DOHH2 (cell line): ENCODE measurements around the gene PPP2R2B.

Experiments
- H3F3A ChIP-seq: fragments of 200-600 bp; sonication (generic), shearing (Covaris generic); 2 replicates; pipeline ENCODE4 v1.6.0; 2016; ENCODE audit warnings: antibody characterized with exemption, mild to moderate bottlenecking; ENCODE audit not compliant: control insufficient read depth, insufficient read depth
- H3K27ac ChIP-seq: fragments of 200-600 bp; sonication (generic); 2 replicates; pipeline ENCODE4 v1.5.1; 2014; ENCODE audit warnings: low read depth, mild to moderate bottlenecking, low read length, moderate library complexity
- H3K27me3 ChIP-seq: fragments of 200-600 bp; sonication (generic); 2 replicates; pipeline ENCODE4 v1.6.1; 2014; ENCODE audit warnings: mild to moderate bottlenecking, low read length, mixed read lengths; ENCODE audit not compliant: control insufficient read depth
- H3K36me3 ChIP-seq: fragments of 200-600 bp; sonication (generic); 2 replicates; pipeline ENCODE4 v1.6.1; 2014; ENCODE audit warnings: mild to moderate bottlenecking, low read length, moderate library complexity, mixed read lengths; ENCODE audit not compliant: control insufficient read depth
- H3K4me1 ChIP-seq: fragments of 200-600 bp; sonication (generic); 2 replicates; pipeline ENCODE4 v1.6.1; 2014; ENCODE audit warnings: mild to moderate bottlenecking, low read length, mixed read lengths; ENCODE audit not compliant: control insufficient read depth
- H3K4me2 ChIP-seq: fragments of 200-600 bp; sonication (generic); 2 replicates; pipeline ENCODE4 v1.6.0; 2014; ENCODE audit warnings: mild to moderate bottlenecking, low read length, moderate library complexity
- H3K4me3 ChIP-seq: fragments of 200-600 bp; sonication (generic); 2 replicates; pipeline ENCODE4 v1.5.1; 2014; ENCODE audit warnings: mild to moderate bottlenecking, low read length, mixed read lengths
- H3K79me2 ChIP-seq: fragments of 200-600 bp; sonication (generic); 2 replicates; pipeline ENCODE4 v1.6.1; 2014; ENCODE audit warnings: mild to moderate bottlenecking, low read length, mixed read lengths; ENCODE audit not compliant: control insufficient read depth
- H3K9me2 ChIP-seq: fragments of 200-600 bp; sonication (generic); replicated peaks from 2 replicates; pipeline ENCODE4 v1.6.1; 2014; ENCODE audit warnings: mild to moderate bottlenecking, low read length, mixed read lengths; ENCODE audit not compliant: control insufficient read depth
- H3K9me3 ChIP-seq: fragments of 200-600 bp; sonication (generic); 2 replicates; pipeline ENCODE4 v1.6.1; 2014; ENCODE audit warnings: antibody characterized with exemption, low read length, mixed read lengths; ENCODE audit not compliant: control insufficient read depth, insufficient read depth
- H4K20me1 ChIP-seq: fragments of 200-600 bp; sonication (generic); 2 replicates; pipeline ENCODE4 v1.6.0; 2014; ENCODE audit warnings: low read depth, mild to moderate bottlenecking, antibody characterized with exemption, low read length, moderate library complexity; ENCODE audit not compliant: control insufficient read depth, insufficient read depth
- EZH2phosphoT487 ChIP-seq: fragments of 200-600 bp; sonication (generic); IDR thresholded peaks from 2 replicates; pipeline ENCODE4 v1.6.1; 2017; ENCODE audit warnings: borderline replicate concordance, mild to moderate bottlenecking, antibody characterized with exemption, low read length, moderate library complexity, mixed read lengths
- TF ChIP-seq, protein P1 (sequence below): fragments of 200-600 bp; sonication (generic); IDR thresholded peaks from one replicate; pipeline ENCODE4 v1.5.1; 2014; ENCODE audit warnings: antibody characterized with exemption, mild to moderate bottlenecking, low read depth, low read length; ENCODE audit not compliant: poor library complexity, severe bottlenecking

The PPP2R2B gene

DNA sequence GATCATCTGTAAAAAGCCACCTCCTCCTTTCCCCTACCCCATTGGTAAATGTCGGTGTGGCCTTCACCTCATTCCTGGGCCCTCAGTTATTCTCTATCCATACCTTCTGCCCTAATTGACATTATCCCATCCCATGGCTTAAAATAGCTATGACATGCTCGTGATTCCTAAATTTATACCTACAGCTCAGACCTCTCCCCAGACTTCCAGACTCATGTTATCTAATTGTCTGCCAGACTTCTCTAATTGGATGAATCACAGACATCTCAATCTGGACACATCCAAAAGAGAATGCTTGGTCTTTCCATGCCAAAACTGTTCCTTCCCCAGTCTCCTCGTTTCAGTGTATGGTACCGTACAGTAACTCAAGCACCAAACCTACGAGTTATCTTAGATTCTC is 249.6 kb downstream of the PPP2R2B start:
- Histone ChIP-seq H3K9me3 (no peaks in the 10 kb centered on the region), H3K27ac (no peak overlapping the region)

DNA sequence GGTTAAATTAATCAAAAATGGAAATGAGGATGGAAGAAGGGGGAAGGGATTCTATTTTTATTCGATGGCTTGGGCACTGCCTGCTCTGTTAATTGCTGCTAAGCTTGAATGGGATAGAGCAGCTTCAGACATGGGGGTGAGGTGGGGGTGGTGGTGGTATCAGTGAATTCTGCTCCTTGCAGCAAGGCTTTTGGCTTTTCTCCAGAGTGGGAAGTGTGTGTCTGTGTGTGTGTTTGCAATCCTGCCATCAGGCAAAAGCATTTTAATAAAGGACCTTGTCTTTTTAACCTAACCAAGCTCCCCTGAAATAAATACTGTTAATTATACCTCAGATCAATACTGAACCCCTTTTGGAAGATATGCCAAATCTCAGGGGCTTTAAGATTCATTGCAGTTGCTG is 251.6 kb downstream of the PPP2R2B start:
- H3K4me3 ChIP-seq, result no peak overlapping the region
- no peaks in the 10 kb centered on the region for H3F3A ChIP-seq
- H3K9me3 ChIP-seq, result no peaks in the 10 kb centered on the region
- TF ChIP-seq, protein P1, sequence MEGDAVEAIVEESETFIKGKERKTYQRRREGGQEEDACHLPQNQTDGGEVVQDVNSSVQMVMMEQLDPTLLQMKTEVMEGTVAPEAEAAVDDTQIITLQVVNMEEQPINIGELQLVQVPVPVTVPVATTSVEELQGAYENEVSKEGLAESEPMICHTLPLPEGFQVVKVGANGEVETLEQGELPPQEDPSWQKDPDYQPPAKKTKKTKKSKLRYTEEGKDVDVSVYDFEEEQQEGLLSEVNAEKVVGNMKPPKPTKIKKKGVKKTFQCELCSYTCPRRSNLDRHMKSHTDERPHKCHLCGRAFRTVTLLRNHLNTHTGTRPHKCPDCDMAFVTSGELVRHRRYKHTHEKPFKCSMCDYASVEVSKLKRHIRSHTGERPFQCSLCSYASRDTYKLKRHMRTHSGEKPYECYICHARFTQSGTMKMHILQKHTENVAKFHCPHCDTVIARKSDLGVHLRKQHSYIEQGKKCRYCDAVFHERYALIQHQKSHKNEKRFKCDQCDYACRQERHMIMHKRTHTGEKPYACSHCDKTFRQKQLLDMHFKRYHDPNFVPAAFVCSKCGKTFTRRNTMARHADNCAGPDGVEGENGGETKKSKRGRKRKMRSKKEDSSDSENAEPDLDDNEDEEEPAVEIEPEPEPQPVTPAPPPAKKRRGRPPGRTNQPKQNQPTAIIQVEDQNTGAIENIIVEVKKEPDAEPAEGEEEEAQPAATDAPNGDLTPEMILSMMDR, result no peak
- no peak for TF ChIP-seq EZH2phosphoT487
- H3K27ac ChIP-seq, result no peak overlapping the region
- H3K9me2 ChIP-seq, result no peaks in the 10 kb centered on the region
- no peaks in the 10 kb centered on the region for H4K20me1 ChIP-seq
- no peaks in the 10 kb centered on the region for H3K79me2 ChIP-seq
- no peak overlapping the region for H3K4me2 ChIP-seq
- H3K27me3 ChIP-seq, result 0 out of 2 replicates have a peak, but pooled peaks cover 2% of the 10 kb centered on the region
- no peaks in the 10 kb centered on the region for H3K4me1 ChIP-seq
- no peaks in the 10 kb centered on the region for H3K36me3 ChIP-seq

More for the DNA sequence above, 249.6 kb downstream of the PPP2R2B start:
- no peak overlapping the region for H3K4me2 ChIP-seq
- no peaks in the 10 kb centered on the region for H3K36me3 ChIP-seq
- no peak for TF ChIP-seq EZH2phosphoT487
- TF ChIP-seq, protein P1, result no peak
- H3K9me2 ChIP-seq, result no peaks in the 10 kb centered on the region
- no peaks in the 10 kb centered on the region for H4K20me1 ChIP-seq
- no peak overlapping the region for H3K4me3 ChIP-seq
- H3F3A ChIP-seq, result no peaks in the 10 kb centered on the region
- H3K27me3 ChIP-seq, result 0 out of 2 replicates have a peak, but pooled peaks cover 2% of the 10 kb centered on the region
- no peaks in the 10 kb centered on the region for H3K4me1 ChIP-seq
- no peaks in the 10 kb centered on the region for H3K79me2 ChIP-seq

DNA sequence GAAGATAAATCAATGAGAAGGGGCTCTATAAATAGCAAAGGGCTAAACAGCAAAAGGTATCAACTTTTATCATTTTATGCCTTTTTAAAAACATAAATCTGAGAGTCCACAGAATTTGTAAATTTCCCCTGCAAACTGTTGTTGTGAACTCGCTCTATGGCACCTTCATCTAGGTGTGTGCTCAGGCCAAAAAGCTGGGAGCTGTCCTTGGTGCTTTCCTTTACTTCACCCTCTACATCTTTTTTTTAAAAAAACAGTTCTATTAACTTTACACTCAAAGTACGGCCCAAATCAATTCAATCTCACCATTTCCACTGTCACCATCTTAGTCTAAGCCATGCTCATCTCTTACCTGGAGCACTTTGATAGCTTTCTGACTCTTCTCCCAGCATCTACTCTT is 254.4 kb downstream of the PPP2R2B start:
- H3F3A ChIP-seq, result no peaks in the 10 kb centered on the region
- no peak overlapping the region for H3K4me3 ChIP-seq
- H4K20me1 ChIP-seq, result no peaks in the 10 kb centered on the region
- no peaks in the 10 kb centered on the region for H3K36me3 ChIP-seq
- H3K4me2 ChIP-seq, result no peak overlapping the region
- H3K4me1 ChIP-seq, result no peaks in the 10 kb centered on the region
- no peaks in the 10 kb centered on the region for H3K9me3 ChIP-seq
- no peaks in the 10 kb centered on the region for H3K9me2 ChIP-seq
- H3K79me2 ChIP-seq, result no peaks in the 10 kb centered on the region
- no peak overlapping the region for H3K27ac ChIP-seq
- TF ChIP-seq, protein P1, result no peak
- TF ChIP-seq EZH2phosphoT487, result no peak
- H3K27me3 ChIP-seq, result 0 out of 2 replicates have a peak, but pooled peaks cover 2% of the 10 kb centered on the region

DNA sequence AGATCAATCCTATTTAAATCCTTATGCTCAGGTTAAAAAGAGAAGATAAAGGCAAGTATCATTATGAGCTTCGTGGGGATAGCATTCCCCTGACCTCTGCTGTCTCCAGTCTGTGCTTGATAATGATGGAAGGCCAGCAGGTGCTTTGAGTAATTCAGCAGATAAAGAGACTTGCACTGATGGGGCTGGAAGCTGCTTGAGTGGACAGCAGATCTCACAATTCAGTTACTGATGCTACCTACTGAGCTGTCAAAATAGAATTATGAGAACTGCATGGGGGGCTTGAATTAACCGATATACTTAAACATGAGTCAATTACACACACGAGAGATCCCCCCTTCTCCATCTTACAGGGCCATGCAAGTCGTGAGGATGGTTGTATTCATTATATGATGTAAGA is 254.9 kb downstream of the PPP2R2B start:
- H3K9me3 ChIP-seq, result no peaks in the 10 kb centered on the region
- no peaks in the 10 kb centered on the region for H3F3A ChIP-seq
- no peaks in the 10 kb centered on the region for H3K4me1 ChIP-seq
- no peaks in the 10 kb centered on the region for H3K27me3 ChIP-seq
- no peaks in the 10 kb centered on the region for H3K79me2 ChIP-seq
- TF ChIP-seq, protein P1, result no peak
- TF ChIP-seq EZH2phosphoT487, result no peak
- H3K27ac ChIP-seq, result no peak overlapping the region
- no peaks in the 10 kb centered on the region for H3K9me2 ChIP-seq
- H3K4me3 ChIP-seq, result no peak overlapping the region
- H3K36me3 ChIP-seq, result no peaks in the 10 kb centered on the region
- no peaks in the 10 kb centered on the region for H4K20me1 ChIP-seq
- H3K4me2 ChIP-seq, result no peak overlapping the region
